ENCODE data around the gene RAF1.
"Not testable (repeated sequence)": the region's sequence is repeated elsewhere in the genome, so short reads cannot be mapped to it uniquely, and the experiment has no call there.

Gene RAF1
- 207 to 259 (median 240) reads per million in 4 donors for total RNA-seq

GRCh38 chr3:12663936-12664908, at the start of gene RAF1:
Gene RAF1 (minus strand): TSS chr3:12664117. CDS start chr3:12618721, 45,396 bp downstream.
- DNase-seq: peak; percentile 95 to 98 (median 96)

GRCh38 chr3:12710062-12710461, 46.1 kb upstream of the RAF1 start:
- no peak for DNase-seq

- DNase-seq: no peak
These were observed 45.4 kb upstream of the RAF1 start for GRCh38 chr3:12709334-12709733.

DNA sequence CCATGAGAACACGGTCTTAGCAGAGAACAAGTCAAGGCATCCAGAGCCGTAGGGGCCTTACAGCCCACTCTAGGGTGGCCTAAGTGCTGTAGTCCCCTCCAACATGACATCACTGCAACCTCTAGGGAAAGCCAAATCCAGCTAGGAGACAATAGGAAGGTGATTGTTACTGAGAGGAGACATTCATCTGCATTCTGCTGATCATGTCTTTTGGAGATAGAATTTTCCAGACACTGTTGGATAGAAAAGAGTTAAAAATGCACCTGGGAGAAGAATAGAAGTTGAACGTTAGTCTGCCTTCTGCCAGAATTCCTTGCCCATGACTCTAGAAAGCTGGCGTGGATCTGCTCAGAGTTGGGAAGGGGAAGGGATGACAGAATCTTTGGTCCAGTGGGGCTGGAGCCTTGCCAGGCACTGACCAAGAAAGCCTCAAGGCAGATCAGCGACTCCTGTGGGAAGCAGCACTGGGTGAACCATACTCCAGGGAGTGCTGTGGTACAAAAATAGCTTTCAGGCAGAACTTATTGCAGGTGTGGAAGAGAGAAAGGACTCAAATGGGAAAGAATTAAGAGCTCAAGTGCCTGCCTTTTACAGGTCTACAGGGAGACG, 44.8 kb upstream of the RAF1 start:
- DNase-seq: no peak

DNA sequence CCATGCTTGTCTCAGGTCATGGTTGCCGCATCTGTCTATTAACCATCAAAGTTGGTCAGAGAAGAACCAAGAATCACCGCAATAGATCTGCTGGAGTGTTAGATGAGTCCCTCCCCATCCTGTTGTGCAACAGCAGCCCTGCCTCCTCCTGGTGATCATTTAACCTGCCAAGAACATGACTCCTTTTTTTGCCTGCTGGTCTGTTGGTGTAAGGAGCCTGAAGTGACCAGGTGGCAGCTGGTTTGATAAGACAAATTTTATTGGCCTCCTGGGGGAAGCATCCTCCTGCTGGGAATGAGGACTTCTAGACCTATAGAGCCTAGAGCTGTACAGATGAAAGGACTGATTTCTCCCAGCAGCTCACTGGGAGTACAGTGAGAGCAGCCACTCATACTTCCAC, 43.5 kb upstream of the RAF1 start:
- DNase-seq: no peak

DNA sequence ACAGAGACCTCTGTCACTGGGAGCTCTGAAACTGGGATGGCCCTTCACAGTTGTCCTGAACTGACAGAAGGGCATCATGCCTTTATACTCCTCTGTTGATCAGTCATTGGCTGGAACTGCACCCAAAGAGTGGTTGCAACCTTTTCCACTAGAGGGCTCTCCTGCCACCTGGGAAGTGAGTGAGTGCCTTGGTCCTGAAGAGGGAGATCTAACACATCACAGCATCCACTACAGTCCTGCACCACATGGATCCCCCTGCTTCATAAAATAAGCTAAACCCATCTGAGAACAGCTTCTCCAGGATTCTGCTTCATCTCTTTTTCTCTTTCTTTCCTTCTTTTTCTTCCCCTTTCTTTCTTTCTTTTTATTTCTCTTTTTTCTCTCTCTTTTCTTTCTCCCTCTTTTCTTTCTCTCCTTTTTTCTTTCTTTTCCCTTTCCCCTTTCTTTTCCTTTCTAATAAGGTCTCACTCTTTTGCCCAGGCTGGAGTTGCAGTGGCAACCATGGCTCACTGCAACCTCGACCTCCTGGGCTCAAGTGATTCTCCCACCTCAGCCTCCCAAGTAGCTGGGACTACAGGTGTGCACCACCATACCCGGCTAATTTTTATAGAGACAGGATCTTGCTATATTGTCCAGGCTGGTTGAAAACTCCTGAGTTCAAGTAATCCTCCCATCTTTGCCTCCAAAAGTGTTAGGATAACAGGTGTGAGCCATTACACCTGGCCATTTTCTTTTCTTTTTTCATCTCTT, 42.8 kb upstream of the RAF1 start:
- DNase-seq: peak; percentile 8 to 60 (median 25)

DNA sequence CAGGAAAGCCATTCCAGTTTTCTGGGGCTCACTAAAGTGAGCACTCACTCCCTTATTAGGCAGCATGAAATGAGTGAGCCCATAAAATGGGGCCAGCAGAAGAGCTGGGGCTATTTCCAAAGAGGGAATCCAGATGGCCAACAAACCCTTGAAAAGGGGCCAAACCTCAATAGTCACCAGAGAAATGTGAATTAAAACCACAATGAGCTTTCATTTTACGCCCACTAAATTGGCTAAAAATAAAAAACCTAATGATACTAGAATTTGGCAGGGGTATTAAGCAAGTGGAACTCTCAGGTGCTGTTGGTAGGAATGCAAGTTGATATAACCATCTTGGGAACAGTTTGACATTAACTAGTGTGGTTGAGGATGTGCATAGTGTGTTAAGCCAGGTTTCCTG, 42.1 kb upstream of the RAF1 start:
- DNase-seq: no peak

- no peak for DNase-seq
These were observed 41.5 kb upstream of the RAF1 start for GRCh38 chr3:12705374-12705926.

DNA sequence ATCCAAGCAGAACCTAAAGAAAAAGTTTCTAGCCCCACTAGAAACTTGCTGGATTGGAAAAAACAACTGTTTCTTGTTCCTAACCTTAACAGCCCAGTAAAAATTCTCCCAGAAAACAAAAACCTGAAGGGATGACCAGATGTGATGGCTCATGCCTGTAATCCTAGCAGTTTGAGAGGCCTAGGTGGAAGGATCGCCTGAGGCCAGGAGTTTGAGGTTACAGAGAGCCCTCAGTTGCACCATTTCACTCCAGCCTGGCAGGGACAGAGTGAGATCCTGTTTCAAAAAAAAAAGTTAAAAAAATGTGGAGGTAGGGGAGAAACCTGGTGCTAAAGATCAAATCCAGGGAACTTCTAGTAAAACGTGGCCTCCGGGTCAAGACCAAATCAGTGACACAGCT, 38.6 kb upstream of the RAF1 start:
- no peak for DNase-seq

DNA sequence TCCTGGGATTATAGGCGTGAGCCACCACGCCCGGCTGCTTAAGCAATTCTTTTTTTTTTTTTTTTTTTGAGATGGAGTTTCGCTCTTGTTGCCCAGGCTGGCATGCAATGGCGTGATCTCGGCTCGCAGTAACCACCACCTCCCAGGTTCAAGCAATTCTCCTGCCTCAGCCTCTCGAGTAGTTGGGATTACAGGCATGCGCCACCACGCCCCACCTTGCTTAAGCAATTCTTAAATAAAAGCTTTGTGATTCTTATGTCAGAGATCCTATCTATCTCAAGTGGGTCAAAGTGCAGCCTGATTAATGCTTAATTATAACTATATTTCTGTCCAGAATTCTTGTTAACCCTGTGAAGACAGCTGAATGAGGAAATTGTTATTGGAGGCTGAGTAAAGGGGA, 37.7 kb upstream of the RAF1 start:
- not testable (repeated sequence) for DNase-seq

GRCh38 chr3:12700800-12701199, 36.9 kb upstream of the RAF1 start:
- DNase-seq: no peak

GRCh38 chr3:12695916-12696315, 32.0 kb upstream of the RAF1 start:
- DNase-seq: no peak

DNA sequence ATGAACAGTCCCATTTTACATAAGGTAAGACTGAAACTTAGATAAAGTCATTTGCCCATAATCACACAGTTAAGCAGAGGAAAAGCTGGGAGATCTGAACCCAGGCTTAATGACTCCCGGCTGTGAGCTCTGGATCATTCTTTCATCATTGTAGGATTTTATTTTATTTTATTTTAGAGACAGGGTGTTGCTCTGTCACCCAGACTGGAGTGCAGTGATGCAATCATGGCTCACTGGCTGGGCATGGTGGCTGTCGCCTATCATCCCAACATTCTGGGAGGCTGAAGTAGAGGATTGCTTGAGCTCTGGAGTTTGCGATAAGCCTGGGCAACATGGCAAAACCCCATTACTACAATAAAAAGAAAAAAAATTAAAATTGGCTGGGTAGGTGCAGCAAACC, 31.2 kb upstream of the RAF1 start:
- DNase-seq: no peak

- no peak for DNase-seq
These were observed 28.5 kb upstream of the RAF1 start for GRCh38 chr3:12692444-12692843.

GRCh38 chr3:12689997-12690711, 26.2 kb upstream of the RAF1 start:
- no peak for DNase-seq

- no peak for DNase-seq
These were observed 24.0 kb upstream of the RAF1 start for GRCh38 chr3:12687948-12688347.

GRCh38 chr3:12686096-12686495, 22.2 kb upstream of the RAF1 start:
- no peak for DNase-seq

DNA sequence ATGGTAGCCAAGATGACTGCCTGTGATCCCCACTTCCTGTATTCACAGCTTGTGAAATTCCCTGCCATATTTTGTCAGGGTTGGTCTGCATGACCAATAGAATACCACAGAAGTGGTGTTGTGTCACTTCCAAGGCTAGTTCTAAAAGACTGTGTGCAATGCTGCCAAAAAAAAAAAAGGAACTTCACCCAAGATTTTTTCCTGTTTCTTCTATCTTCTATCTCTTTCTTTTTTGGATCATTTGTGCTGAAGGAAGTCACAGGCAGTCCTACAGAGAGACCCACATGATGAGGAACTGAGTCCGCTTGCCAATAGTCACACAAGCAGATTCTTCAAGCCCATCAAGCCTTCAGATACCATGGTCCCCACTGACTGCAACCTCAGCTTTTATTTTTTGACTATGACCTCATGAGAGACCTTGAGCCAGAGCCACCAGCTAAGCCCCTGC, 18.1 kb upstream of the RAF1 start:
- no peak for DNase-seq

DNA sequence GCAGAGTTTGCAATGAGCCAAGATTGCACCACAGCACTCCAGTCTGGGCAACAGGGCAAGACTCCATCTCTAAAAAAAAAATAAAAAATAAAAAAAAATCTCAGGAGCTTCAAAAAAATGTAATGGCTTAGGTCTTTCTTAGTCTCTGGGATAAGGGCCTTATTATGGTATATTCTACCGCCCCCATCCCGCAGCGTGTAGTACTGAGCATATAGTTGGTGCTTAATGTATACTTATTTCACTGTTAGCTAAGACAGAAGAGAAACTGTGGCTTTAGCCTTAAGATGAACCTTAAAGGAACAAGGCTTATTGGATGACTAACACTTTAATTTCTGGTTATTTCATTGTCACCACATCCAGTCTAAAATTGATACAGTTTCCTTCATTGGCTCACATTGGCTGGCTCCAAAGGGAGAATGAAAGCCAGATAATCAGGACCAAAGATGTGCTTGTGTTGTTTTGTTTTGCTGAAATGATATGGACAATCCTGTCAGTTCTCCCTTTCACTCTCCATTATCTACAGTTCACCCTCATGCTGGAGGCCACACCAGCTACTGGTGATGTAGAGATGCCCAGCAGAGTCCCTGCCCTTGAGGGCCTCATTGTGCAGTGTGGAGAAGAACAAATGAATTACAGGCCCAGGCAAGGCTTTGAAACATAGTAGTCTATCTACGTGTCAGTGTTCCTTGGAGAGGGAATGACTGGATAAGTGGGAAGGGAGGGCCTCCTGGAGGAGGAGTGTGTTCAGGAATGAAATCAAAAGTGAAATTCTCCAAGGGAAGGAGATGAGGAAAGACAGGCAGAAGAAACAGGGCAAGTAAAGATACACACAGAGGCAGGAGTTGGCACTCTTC, 17.4 kb upstream of the RAF1 start:
- DNase-seq: no peak

DNA sequence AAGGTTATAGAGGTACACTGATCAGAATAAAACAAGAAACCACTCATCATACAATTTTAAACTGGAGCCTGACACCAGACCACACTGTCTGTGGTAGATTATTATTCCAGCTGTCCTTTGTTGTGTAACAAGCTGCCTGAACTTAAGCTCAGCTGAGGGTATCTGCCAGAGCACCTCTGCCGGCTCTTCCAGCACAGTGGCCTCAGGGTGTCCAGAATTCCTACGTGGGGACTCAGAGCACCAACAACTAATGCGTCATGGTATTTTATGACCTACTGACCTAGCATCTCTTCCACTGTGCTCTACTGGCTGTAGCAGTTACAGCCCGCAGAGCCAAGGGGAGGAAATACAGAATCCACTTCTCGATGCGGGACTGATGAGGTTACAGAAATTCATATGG, 15.6 kb upstream of the RAF1 start:
- DNase-seq: no peak

DNA sequence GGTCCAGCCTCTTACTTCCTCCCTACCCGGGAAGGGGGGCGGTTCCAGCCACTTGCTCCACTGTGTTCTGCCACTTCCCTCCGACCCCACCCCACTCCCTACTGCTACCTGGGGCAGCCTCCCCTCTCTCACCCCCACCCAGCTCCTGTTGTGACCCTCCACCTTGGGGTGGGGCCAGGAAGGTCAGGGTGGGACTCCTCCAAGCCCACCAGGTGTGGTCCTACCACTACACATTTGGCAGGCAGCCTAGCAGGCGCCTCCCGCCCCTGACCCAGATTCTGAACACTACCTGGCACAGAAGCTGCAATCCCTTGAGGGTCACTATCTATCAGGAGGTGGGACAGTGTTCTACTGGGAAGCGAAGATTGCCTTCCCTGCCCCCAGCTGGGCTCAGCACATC, 13.7 kb upstream of the RAF1 start:
- no peak for DNase-seq

All from T-helper 1 cell (primary cell).